HEK293 (cell line): ENCODE measurements around the gene NANOS2.

Experiments used
- BCL6B ChIP-seq: fragments of 450-650 bp; formaldehyde crosslinking; IDR thresholded peaks from 2 replicates; pipeline ENCODE4 v1.5.1; 2017; ENCODE audit warnings: missing biosample characterization, missing genetic modification characterization
- OVOL3 ChIP-seq: fragments of 450-650 bp; formaldehyde crosslinking; IDR thresholded peaks from 2 replicates; pipeline ENCODE4 v1.5.1; 2016; ENCODE audit warnings: missing biosample characterization, missing genetic modification characterization
- PBX3 ChIP-seq: sonication (generic); formaldehyde crosslinking; IDR thresholded peaks from 2 replicates; pipeline ENCODE4 v1.8.1; 2022; ENCODE audit warnings: mild to moderate bottlenecking, moderate library complexity, missing genetic modification reagents
- SETDB1 ChIP-seq: IDR thresholded peaks from one replicate; pipeline ENCODE4 v1.6.1; 2017; ENCODE audit warnings: mild to moderate bottlenecking, low read length, moderate library complexity, mixed read lengths; ENCODE audit not compliant: insufficient read length
- WT1 ChIP-seq: fragments of 450-650 bp; formaldehyde crosslinking; IDR thresholded peaks from 2 replicates; pipeline ENCODE4 v1.5.1; 2016; ENCODE audit warnings: missing biosample characterization, missing genetic modification characterization
- YY2 ChIP-seq: fragments of 450-650 bp; formaldehyde crosslinking; IDR thresholded peaks from 2 replicates; pipeline ENCODE4 v1.5.1; 2016; ENCODE audit warnings: missing biosample characterization, missing genetic modification characterization
- ZBTB21 ChIP-seq: fragments of 450-650 bp; formaldehyde crosslinking; IDR thresholded peaks from 2 replicates; pipeline ENCODE4 v1.5.1; 2017; ENCODE audit warnings: missing biosample characterization, missing genetic modification characterization
- ZNF114 ChIP-seq: fragments of 450-650 bp; formaldehyde crosslinking; IDR thresholded peaks from 2 replicates; pipeline ENCODE4 v1.5.0; 2017; ENCODE audit warnings: missing biosample characterization, missing genetic modification characterization
- ZNF132 ChIP-seq: fragments of 450-650 bp; formaldehyde crosslinking; IDR thresholded peaks from 2 replicates; pipeline ENCODE4 v1.5.1; 2017; ENCODE audit warnings: missing biosample characterization, missing genetic modification characterization, borderline replicate concordance
- ZNF16 ChIP-seq: fragments of 450-650 bp; formaldehyde crosslinking; IDR thresholded peaks from 2 replicates; pipeline ENCODE4 v1.5.1; 2016; ENCODE audit warnings: low read depth, missing biosample characterization, missing genetic modification characterization
- ZNF169 ChIP-seq: fragments of 450-650 bp; formaldehyde crosslinking; IDR thresholded peaks from 2 replicates; pipeline ENCODE4 v1.5.1; 2016; ENCODE audit warnings: missing biosample characterization, missing genetic modification characterization
- ZNF184 ChIP-seq: fragments of 450-650 bp; IDR thresholded peaks from 2 replicates; pipeline ENCODE4 v1.5.1; 2018; ENCODE audit warnings: missing biosample characterization, mild to moderate bottlenecking, missing genetic modification characterization
- ZNF211 ChIP-seq: fragments of 450-650 bp; formaldehyde crosslinking; IDR thresholded peaks from 2 replicates; pipeline ENCODE4 v1.5.1; 2016; ENCODE audit warnings: low read depth, missing biosample characterization, missing genetic modification characterization
- ZNF324 ChIP-seq: fragments of 450-650 bp; formaldehyde crosslinking; IDR thresholded peaks from 2 replicates; pipeline ENCODE4 v1.5.1; 2016; ENCODE audit warnings: missing biosample characterization, missing genetic modification characterization
- ZNF335 ChIP-seq: fragments of 450-650 bp; formaldehyde crosslinking; conservative IDR thresholded peaks from 2 replicates; pipeline ENCODE4 v1.5.1; 2016; ENCODE audit warnings: missing biosample characterization, missing genetic modification characterization
- ZNF366 ChIP-seq: fragments of 450-650 bp; formaldehyde crosslinking; conservative IDR thresholded peaks from 2 replicates; pipeline ENCODE4 v1.5.1; 2016; ENCODE audit warnings: missing biosample characterization, missing genetic modification characterization
- ZNF37A ChIP-seq: fragments of 450-650 bp; IDR thresholded peaks from 2 replicates; pipeline ENCODE4 v1.5.1; 2018; ENCODE audit warnings: missing biosample characterization, missing genetic modification characterization
- ZNF529 ChIP-seq: fragments of 450-650 bp; formaldehyde crosslinking; IDR thresholded peaks from 2 replicates; pipeline ENCODE4 v1.5.1; 2017; ENCODE audit warnings: missing genetic modification characterization, missing biosample characterization; ENCODE audit not compliant: insufficient replicate concordance
- ZNF548 ChIP-seq: fragments of 450-650 bp; formaldehyde crosslinking; IDR thresholded peaks from 2 replicates; pipeline ENCODE4 v1.5.1; 2016; ENCODE audit warnings: missing biosample characterization, missing genetic modification characterization
- ZNF610 ChIP-seq: fragments of 450-650 bp; formaldehyde crosslinking; IDR thresholded peaks from 2 replicates; pipeline ENCODE4 v1.5.1; 2016; ENCODE audit warnings: missing biosample characterization, missing genetic modification characterization, borderline replicate concordance
- ZNF670 ChIP-seq: fragments of 450-650 bp; formaldehyde crosslinking; IDR thresholded peaks from 2 replicates; pipeline ENCODE4 v1.5.1; 2016; ENCODE audit warnings: missing biosample characterization, missing genetic modification characterization, low read depth
- ZNF777 ChIP-seq: fragments of 450-650 bp; formaldehyde crosslinking; IDR thresholded peaks from 2 replicates; pipeline ENCODE4 v1.5.1; 2017; ENCODE audit warnings: missing biosample characterization, missing genetic modification characterization, borderline replicate concordance
- ZNF843 ChIP-seq: fragments of 450-650 bp; formaldehyde crosslinking; IDR thresholded peaks from 2 replicates; pipeline ENCODE4 v1.5.1; 2016; ENCODE audit warnings: missing biosample characterization, missing genetic modification characterization
- ZSCAN16 ChIP-seq: fragments of 450-650 bp; formaldehyde crosslinking; IDR thresholded peaks from 2 replicates; pipeline ENCODE4 v1.5.1; 2016; ENCODE audit warnings: missing biosample characterization, missing genetic modification characterization
- ZSCAN23 ChIP-seq: fragments of 450-650 bp; formaldehyde crosslinking; IDR thresholded peaks from 2 replicates; pipeline ENCODE4 v1.5.1; 2016; ENCODE audit warnings: missing biosample characterization, missing genetic modification characterization
- ZSCAN4 ChIP-seq: fragments of 450-650 bp; formaldehyde crosslinking; IDR thresholded peaks from 2 replicates; pipeline ENCODE4 v1.5.1; 2017; ENCODE audit warnings: missing biosample characterization, missing genetic modification characterization
- TF ChIP-seq, protein P1 (sequence below): fragments of 450-650 bp; formaldehyde crosslinking; IDR thresholded peaks from 2 replicates; pipeline ENCODE4 v1.5.1; 2016; ENCODE audit warnings: missing biosample characterization, missing genetic modification characterization, borderline replicate concordance
- TF ChIP-seq, protein P2 (sequence below): fragments of 450-650 bp; formaldehyde crosslinking; IDR thresholded peaks from 2 replicates; pipeline ENCODE4 v1.5.1; 2016; ENCODE audit warnings: missing biosample characterization, missing genetic modification characterization
- TF ChIP-seq, protein P3 (sequence below): fragments of 450-650 bp; formaldehyde crosslinking; IDR thresholded peaks from 2 replicates; pipeline ENCODE4 v1.5.1; 2016; ENCODE audit warnings: missing biosample characterization, missing genetic modification characterization
- TF ChIP-seq, protein P4 (sequence below): fragments of 450-650 bp; formaldehyde crosslinking; IDR thresholded peaks from 2 replicates; pipeline ENCODE4 v1.5.1; 2016; ENCODE audit warnings: missing biosample characterization, missing genetic modification characterization

The NANOS2 gene

DNA sequence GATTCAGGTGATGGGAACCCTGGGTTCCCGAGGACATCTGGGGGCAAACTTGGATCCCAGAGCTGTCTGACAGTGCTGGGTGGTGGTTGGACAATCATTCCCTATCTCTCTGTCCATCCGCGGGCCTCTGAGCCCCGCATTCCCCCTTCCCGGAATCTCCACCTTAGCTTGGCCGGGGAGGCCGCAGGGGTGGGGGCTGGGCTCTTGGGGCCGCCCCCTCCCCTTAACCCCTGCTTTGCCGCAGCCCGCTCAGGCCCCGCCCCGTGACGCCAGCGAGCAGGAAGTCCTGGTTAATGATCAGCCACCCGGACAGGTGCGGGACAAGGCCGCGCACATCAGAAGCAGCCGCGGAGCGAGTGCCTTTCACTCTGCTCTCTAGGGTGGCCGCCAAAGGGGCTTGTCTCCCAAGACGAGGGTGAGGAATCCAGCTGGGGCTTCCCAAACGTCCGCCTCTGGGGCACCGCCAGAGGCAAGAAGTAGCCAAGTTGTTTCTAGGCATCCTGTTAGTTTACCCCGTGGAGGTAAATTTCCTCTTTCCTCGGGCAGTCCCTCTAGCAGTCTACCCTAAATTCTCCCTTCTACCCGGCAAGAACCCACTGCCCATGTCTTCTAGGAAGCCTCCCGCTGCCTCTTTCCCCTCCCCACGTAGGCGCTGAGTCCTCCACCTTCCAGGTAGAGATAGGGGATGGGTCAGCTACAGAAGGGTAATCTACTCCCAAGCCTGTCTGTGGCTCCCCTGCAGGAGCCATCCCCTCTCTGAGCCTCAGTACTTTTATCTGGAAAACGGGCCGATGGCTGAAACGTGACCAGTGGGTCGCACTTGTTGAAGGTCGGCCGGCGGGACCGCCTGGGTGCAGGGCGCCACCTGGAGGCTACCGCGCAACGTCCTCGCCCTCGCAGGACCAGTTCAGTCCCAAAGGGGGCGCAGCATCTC lies 31.7 kb downstream of the NANOS2 start (continued):
- no peak; the same call in 1 of the 2 replicates for TF ChIP-seq ZNF843 (tag by site-specific recombination)
- no peak for TF ChIP-seq ZNF16 (tag by site-specific recombination)
- no peak for TF ChIP-seq ZSCAN4
- no peak for TF ChIP-seq WT1 (tag by site-specific recombination)
- no peak for TF ChIP-seq ZNF335 (tag by site-specific recombination)
- TF ChIP-seq ZNF169 (tag by site-specific recombination) = no peak
- TF ChIP-seq, protein P1, sequence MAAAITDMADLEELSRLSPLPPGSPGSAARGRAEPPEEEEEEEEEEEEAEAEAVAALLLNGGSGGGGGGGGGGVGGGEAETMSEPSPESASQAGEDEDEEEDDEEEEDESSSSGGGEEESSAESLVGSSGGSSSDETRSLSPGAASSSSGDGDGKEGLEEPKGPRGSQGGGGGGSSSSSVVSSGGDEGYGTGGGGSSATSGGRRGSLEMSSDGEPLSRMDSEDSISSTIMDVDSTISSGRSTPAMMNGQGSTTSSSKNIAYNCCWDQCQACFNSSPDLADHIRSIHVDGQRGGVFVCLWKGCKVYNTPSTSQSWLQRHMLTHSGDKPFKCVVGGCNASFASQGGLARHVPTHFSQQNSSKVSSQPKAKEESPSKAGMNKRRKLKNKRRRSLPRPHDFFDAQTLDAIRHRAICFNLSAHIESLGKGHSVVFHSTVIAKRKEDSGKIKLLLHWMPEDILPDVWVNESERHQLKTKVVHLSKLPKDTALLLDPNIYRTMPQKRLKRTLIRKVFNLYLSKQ (tag by site-specific recombination) = no peak
- no peak for TF ChIP-seq ZNF777 (tag by site-specific recombination)
- no peak for TF ChIP-seq YY2 (tag by site-specific recombination)
- TF ChIP-seq ZNF366 (tag by site-specific recombination) = no peak
- TF ChIP-seq ZNF211 = no peak
- TF ChIP-seq ZNF184 (tag by site-specific recombination) = no peak
- TF ChIP-seq, protein P2, sequence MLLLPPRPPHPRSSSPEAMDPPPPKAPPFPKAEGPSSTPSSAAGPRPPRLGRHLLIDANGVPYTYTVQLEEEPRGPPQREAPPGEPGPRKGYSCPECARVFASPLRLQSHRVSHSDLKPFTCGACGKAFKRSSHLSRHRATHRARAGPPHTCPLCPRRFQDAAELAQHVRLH = peak; percentile 76
- no peak for TF ChIP-seq ZNF37A
- no peak for TF ChIP-seq PBX3 (CRISPR knock-in tag)
- TF ChIP-seq ZNF529 (tag by site-specific recombination) = no peak
- TF ChIP-seq ZNF548 (tag by site-specific recombination) = no peak
- no peak for TF ChIP-seq ZBTB21 (tag by site-specific recombination)
- TF ChIP-seq ZSCAN23 (tag by site-specific recombination) = no peak
- TF ChIP-seq ZNF114 (tag by site-specific recombination) = no peak
- TF ChIP-seq OVOL3 (tag by site-specific recombination) = no peak
- TF ChIP-seq ZNF324 (tag by site-specific recombination) = peak; percentile 81; the same call in 1 of the 2 replicates
- no peak for TF ChIP-seq BCL6B (tag by site-specific recombination)
- TF ChIP-seq, protein P3, sequence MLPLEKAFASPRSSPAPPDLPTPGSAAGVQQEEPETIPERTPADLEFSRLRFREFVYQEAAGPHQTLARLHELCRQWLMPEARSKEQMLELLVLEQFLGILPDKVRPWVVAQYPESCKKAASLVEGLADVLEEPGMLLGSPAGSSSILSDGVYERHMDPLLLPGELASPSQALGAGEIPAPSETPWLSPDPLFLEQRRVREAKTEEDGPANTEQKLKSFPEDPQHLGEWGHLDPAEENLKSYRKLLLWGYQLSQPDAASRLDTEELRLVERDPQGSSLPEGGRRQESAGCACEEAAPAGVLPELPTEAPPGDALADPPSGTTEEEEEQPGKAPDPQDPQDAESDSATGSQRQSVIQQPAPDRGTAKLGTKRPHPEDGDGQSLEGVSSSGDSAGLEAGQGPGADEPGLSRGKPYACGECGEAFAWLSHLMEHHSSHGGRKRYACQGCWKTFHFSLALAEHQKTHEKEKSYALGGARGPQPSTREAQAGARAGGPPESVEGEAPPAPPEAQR (tag by site-specific recombination) = no peak
- TF ChIP-seq ZNF670 = no peak
- no peak for TF ChIP-seq ZNF610
- TF ChIP-seq, protein P4, sequence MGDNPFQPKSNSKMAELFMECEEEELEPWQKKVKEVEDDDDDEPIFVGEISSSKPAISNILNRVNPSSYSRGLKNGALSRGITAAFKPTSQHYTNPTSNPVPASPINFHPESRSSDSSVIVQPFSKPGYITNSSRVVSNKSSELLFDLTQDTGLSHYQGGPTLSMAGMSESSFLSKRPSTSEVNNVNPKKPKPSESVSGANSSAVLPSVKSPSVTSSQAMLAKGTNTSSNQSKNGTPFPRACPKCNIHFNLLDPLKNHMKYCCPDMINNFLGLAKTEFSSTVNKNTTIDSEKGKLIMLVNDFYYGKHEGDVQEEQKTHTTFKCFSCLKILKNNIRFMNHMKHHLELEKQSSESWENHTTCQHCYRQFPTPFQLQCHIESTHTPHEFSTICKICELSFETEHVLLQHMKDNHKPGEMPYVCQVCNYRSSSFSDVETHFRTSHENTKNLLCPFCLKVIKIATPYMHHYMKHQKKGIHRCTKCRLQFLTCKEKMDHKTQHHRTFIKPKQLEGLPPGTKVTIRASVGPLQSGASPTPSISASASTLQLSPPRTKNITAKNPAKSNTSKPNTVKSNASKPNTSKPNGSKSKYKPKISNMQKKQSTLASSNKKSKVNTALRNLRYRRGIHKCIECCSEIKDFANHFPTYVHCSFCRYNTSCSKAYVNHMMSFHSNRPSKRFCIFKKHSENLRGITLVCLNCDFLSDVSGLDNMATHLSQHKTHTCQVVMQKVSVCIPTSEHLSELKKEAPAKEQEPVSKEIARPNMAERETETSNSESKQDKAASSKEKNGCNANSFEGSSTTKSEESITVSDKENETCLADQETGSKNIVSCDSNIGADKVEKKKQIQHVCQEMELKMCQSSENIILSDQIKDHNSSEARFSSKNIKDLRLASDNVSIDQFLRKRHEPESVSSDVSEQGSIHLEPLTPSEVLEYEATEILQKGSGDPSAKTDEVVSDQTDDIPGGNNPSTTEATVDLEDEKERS (tag by site-specific recombination) = 0 out of 2 replicates have a peak, but pooled peaks have one; percentile 71
- no peak for TF ChIP-seq SETDB1
- no peak for TF ChIP-seq ZSCAN16 (tag by site-specific recombination)
- TF ChIP-seq ZNF132 (tag by site-specific recombination) = no peak
